Cardiac muscle cell (in vitro differentiated cells and primary cell): ENCODE data around the gene CELF1. TPM values are rescaled to one million over a fixed set of nuclear protein-coding genes. Genes with fewer than 3 reads are reported as not detected.

ENCODE experiments used
- DNase-seq, 2 donors: peaks; one replicate each; pipeline versions ENCODE4 v3.0.0 to v3.0.0-alpha.2; 2010 to 2017; ENCODE audit warnings: low read depth in 1 of 2, low spot score in 1 of 2
- H3K27ac ChIP-seq: fragments of 200-600 bp; sonication (generic); 2 replicates; pipeline ENCODE4 v1.5.1; 2016
- H3K27me3 ChIP-seq: fragments of 200-600 bp; sonication (generic); 2 replicates; pipeline ENCODE4 v1.6.0; 2016; ENCODE audit warnings: control low read depth
- H3K36me3 ChIP-seq: fragments of 200-600 bp; sonication (generic); 2 replicates; pipeline ENCODE4 v1.5.1; 2016; ENCODE audit warnings: control low read depth
- H3K4me1 ChIP-seq: fragments of 200-600 bp; sonication (generic); 2 replicates; pipeline ENCODE4 v1.8.1; 2017; ENCODE audit warnings: low read depth, mild to moderate bottlenecking, mixed run types
- H3K4me3 ChIP-seq: fragments of 200-600 bp; sonication (generic); 2 replicates; pipeline ENCODE4 v1.5.1; 2016; ENCODE audit warnings: mild to moderate bottlenecking
- H3K9me3 ChIP-seq: fragments of 200-600 bp; sonication (generic); 2 replicates; pipeline ENCODE4 v1.5.1; 2017; ENCODE audit warnings: low read depth, mild to moderate bottlenecking, control low read depth
- polyA plus RNA-seq: library from polyadenylated mRNA; unstranded; fragments of >200 nt; fragmentation: Nextera tagmentation; extraction: Ambion mirVana; gene quantifications from 2 replicates; pipeline ENCODE4 v1.2.1, GENCODE V29; 2016
- total RNA-seq: library from RNA; depleted of rRNA; stranded (reverse); fragments of >200 nt; gene quantifications from 2 replicates; pipeline ENCODE4 v1.2.3, GENCODE V29; 2016
- TF ChIP-seq, protein P1 (sequence below): IDR thresholded peaks from 2 replicates; pipeline ENCODE4 v1.5.1; 2012; ENCODE audit warnings: low read depth, mild to moderate bottlenecking, low read length

Gene CELF1
- total and polyA plus RNA-seq, 2 experiments from 2014 or later: 98.9 to 178 TPM

- peak in 1 of 2 donors; percentile 46 for DNase-seq
- Histone ChIP-seq H3K27ac (no peak overlapping the region), H3K4me1 (peaks cover 3% of the 10 kb centered on the region), H3K9me3 (no peaks in the 10 kb centered on the region), H3K27me3 (no peaks in the 10 kb centered on the region), H3K4me3 (no peak overlapping the region), H3K36me3 (peaks cover 5% of the 10 kb centered on the region)
- TF ChIP-seq, protein P1, sequence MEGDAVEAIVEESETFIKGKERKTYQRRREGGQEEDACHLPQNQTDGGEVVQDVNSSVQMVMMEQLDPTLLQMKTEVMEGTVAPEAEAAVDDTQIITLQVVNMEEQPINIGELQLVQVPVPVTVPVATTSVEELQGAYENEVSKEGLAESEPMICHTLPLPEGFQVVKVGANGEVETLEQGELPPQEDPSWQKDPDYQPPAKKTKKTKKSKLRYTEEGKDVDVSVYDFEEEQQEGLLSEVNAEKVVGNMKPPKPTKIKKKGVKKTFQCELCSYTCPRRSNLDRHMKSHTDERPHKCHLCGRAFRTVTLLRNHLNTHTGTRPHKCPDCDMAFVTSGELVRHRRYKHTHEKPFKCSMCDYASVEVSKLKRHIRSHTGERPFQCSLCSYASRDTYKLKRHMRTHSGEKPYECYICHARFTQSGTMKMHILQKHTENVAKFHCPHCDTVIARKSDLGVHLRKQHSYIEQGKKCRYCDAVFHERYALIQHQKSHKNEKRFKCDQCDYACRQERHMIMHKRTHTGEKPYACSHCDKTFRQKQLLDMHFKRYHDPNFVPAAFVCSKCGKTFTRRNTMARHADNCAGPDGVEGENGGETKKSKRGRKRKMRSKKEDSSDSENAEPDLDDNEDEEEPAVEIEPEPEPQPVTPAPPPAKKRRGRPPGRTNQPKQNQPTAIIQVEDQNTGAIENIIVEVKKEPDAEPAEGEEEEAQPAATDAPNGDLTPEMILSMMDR: no peak
Measured at GRCh38 chr11:47589584-47589976, 36.6 kb upstream of the CELF1 start.

- DNase-seq: no peak
- Histone ChIP-seq H3K9me3 (no peaks in the 10 kb centered on the region), H3K27ac (no peak overlapping the region), H3K4me1 (no peaks in the 10 kb centered on the region), H3K27me3 (no peaks in the 10 kb centered on the region), H3K36me3 (peaks cover 5% of the 10 kb centered on the region), H3K4me3 (no peak overlapping the region)
- TF ChIP-seq, protein P1: no peak
Measured at GRCh38 chr11:47589118-47589517, 36.2 kb upstream of the CELF1 start.

DNA sequence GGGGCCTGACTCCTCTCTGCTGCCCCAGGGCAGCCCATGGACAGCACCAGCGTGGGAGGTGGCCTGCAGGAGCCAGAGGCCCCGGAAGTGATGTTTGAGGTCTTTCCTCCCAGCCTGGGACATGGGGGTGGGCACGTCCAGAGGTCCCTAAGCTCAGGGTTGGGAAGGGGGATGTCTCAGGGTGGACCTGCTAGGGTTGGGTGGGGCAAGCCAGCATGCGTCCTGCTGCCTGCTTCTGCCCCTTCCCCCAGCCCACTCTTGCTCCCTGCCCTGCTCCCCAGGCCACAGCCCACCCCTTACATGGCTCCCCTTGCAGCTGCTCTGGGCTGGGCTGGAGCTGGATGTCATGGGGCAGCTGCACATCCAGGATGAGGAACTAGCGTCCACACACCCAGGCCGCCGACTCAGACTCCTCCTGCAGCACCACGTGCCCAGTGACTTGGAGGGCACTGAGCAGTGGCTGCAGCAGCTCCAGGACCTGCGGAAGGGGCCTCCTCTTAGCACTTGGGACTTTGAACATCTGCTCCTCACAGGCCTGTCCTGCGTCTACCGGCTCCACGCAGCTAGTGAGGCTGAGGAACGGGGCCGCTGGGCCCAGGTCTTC, 34.9 kb upstream of the CELF1 start:
- TF ChIP-seq, protein P1: no peak
- no peaks in the 10 kb centered on the region for H3K9me3 ChIP-seq
- peaks cover 16% of the 10 kb centered on the region for H3K36me3 ChIP-seq
- no peak for DNase-seq
- H3K4me1 ChIP-seq: no peaks in the 10 kb centered on the region
- no peak overlapping the region for H3K4me3 ChIP-seq
- no peak overlapping the region for H3K27ac ChIP-seq
- no peaks in the 10 kb centered on the region for H3K27me3 ChIP-seq

DNA sequence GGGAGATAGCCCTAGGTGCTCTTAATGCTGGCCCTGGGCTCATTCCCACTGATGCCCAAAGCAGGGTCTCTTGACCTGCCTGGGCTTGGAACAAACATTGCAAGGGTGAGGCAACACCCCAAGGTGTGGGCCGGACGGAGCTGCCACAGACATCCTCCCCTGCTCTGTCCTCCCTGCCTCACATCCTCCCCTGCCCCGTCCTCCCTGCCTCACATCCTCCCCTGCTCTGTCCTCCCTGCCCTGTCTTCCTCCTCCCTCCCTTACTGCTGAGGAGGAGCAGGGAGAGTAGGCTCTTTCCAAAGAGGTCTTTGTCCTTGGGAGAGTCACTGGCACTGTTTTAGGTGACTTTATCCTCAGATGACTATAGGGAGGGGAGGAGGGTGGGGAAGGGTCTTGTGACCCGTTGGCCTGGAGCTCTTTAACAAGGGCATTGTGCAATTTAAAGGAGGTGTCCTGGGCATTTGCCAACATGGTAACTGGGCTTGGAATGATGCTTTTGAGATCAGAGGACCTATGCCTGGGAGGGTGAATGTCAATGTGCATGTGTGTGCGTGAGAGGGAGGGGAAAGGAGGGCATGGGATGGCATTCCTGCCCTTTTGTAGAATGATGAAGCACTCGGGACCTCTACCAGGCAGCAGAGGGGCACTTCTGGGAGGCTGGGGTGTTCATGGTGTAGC, 34.2 kb upstream of the CELF1 start:
- peak in 1 of 2 donors; percentile 29 for DNase-seq
- Histone ChIP-seq H3K9me3 (no peaks in the 10 kb centered on the region), H3K27me3 (no peaks in the 10 kb centered on the region), H3K36me3 (peaks cover 23% of the 10 kb centered on the region), H3K4me1 (no peaks in the 10 kb centered on the region), H3K27ac (no peak overlapping the region), H3K4me3 (no peak overlapping the region)
- TF ChIP-seq, protein P1: no peak

- Histone ChIP-seq H3K36me3 (peaks cover 32% of the 10 kb centered on the region), H3K9me3 (no peaks in the 10 kb centered on the region), H3K27ac (peak within 1 kb of the TSS; percentile 17), H3K27me3 (no peaks in the 10 kb centered on the region), H3K4me3 (no peak within 1 kb of the TSS), H3K4me1 (no peaks in the 10 kb centered on the region)
- TF ChIP-seq, protein P1: no peak
- no peak for DNase-seq
Measured at GRCh38 chr11:47586098-47586855, 33.3 kb upstream of the CELF1 start, which contains the start of gene FAM180B. Gene FAM180B, plus strand, starts transcription at chr11:47586678. Its CDS starts 91 bp downstream, at chr11:47586769.
